ENCODE data around the gene TBC1D21. TPM values are rescaled to one million over a fixed set of nuclear protein-coding genes. Genes with fewer than 3 reads are reported as not detected.

Gene TBC1D21
- total and polyA plus RNA-seq, 2 of the 4 experiments (the other 2 are of a cell fraction), result not detected

GRCh38 chr15:73844356-73844755 is 29.0 kb upstream of the TBC1D21 start:
- Histone ChIP-seq H2BK120ac (ENCODE audit: low read depth, low read length) (no peak overlapping the region), H2AK9ac (replicated peaks; ENCODE audit: low read depth, low read length, poor library complexity) (no peak overlapping the region), H3K4me2 (ENCODE audit: low read depth, low read length) (no peak overlapping the region), H3K9me1 (ENCODE audit: insufficient read depth, low read length) (no peaks in the 10 kb centered on the region), H3K4ac (ENCODE audit: low read depth, low read length) (no peak overlapping the region), H3K27ac (ENCODE audit: insufficient read depth, low read length) (no peak overlapping the region), H3K36me3 (ENCODE audit: control insufficient read depth, insufficient read depth, low read length) (no peaks in the 10 kb centered on the region), H3K9me3 (ENCODE audit: control insufficient read depth, insufficient read depth, low read length) (no peaks in the 10 kb centered on the region), H2AK5ac (ENCODE audit: low read depth, low read length) (no peak overlapping the region), H2BK5ac (ENCODE audit: low read depth, low read length, poor library complexity, severe bottlenecking) (no peak overlapping the region), H4K5ac (ENCODE audit: low read depth, low read length) (no peak overlapping the region), H3K27me3 (ENCODE audit: control insufficient read depth, insufficient read depth, low read length) (peaks cover 63% of the 10 kb centered on the region), H2AFZ (replicated peaks; ENCODE audit: low read length, poor library complexity) (no peak overlapping the region), H3K18ac (ENCODE audit: low read depth, low read length) (no peak overlapping the region), H3K23ac (ENCODE audit: low read depth, low read length) (no peak overlapping the region), H3K4me1 (ENCODE audit: control insufficient read depth, insufficient read depth, low read length) (no peaks in the 10 kb centered on the region), H4K91ac (ENCODE audit: insufficient read depth, low read depth, low read length) (no peak overlapping the region), H3K4me3 (ENCODE audit: insufficient read depth, low read depth, low read length) (no peak overlapping the region), H3K56ac (ENCODE audit: extremely low read depth, insufficient read depth, low read length) (no peak overlapping the region), H3K79me1 (ENCODE audit: low read depth in 1 of 2, low read length in 2 of 2) (no peaks in the 10 kb centered on the region), H4K20me1 (ENCODE audit: insufficient read depth, low read length) (no peaks in the 10 kb centered on the region), H2BK20ac (ENCODE audit: low read depth, low read length) (no peak overlapping the region), H3K14ac (replicated peaks; ENCODE audit: low read depth, low read length) (no peak overlapping the region), H3K9ac (ENCODE audit: low read depth, low read length) (no peak overlapping the region), H4K8ac (ENCODE audit: low read depth in 2 of 2, low read length in 2 of 2) (no peak overlapping the region), H2BK15ac (ENCODE audit: low read depth, low read length) (no peak overlapping the region)
- DNase-seq, result peak; percentile 44
- CTCF ChIA-PET, result no interaction called here
- ATAC-seq (ENCODE audit: low read depth), result no peak
- dilution Hi-C loops (cut with HindIII; ENCODE audit: low sequenced_read_pairs, unreplicated experiment) (no loop called here), in situ Hi-C loops (cut with MboI; ENCODE audit: low sequenced_read_pairs) (no loop called here), intact Hi-C loops (cut with micrococcal nuclease) (no loop called here)
- POLR2A ChIA-PET (ENCODE audit: unreplicated experiment), result no interaction called here
- BruUV-seq (replicated peaks), result no TSS peak
- no peak for TF ChIP-seq SMC3 (IDR thresholded peaks at IDR 0.05; ENCODE audit: low read depth, low read length)
- no peak for TF ChIP-seq RFX5 (IDR thresholded peaks at IDR 0.05; ENCODE audit: low read depth, low read length)
- TF ChIP-seq RCOR1 (IDR thresholded peaks at IDR 0.05; ENCODE audit: insufficient replicate concordance, low read length), result no peak
- no peak for TF ChIP-seq MAFK (IDR thresholded peaks at IDR 0.05; ENCODE audit: low read depth, low read length)
- no peak for TF ChIP-seq CHD1 (IDR thresholded peaks at IDR 0.05; ENCODE audit: low read depth, low read length)
- no peak for TF ChIP-seq MAZ (IDR thresholded peaks at IDR 0.05; ENCODE audit: borderline replicate concordance, low read depth, low read length)
- TF ChIP-seq FOS (IDR thresholded peaks at IDR 0.05; ENCODE audit: low read depth, low read length), result no peak
- no peak for TF ChIP-seq NFE2L2 (IDR thresholded peaks at IDR 0.05; ENCODE audit: low read depth, low read length)
- no peak for TF ChIP-seq CEBPB (IDR thresholded peaks at IDR 0.05; ENCODE audit: low read depth, low read length)
- no peak for TF ChIP-seq RAD21 (IDR thresholded peaks at IDR 0.05; ENCODE audit: low read length)
- TF ChIP-seq MXI1 (IDR thresholded peaks at IDR 0.05; ENCODE audit: borderline replicate concordance, low read depth, low read length), result no peak
- TF ChIP-seq POLR2A (IDR thresholded peaks at IDR 0.05; ENCODE audit: low read depth, low read length), result no peak
- no peak for TF ChIP-seq CTCF (conservative IDR thresholded peaks at IDR 0.05; ENCODE audit: low read depth, low read length)
- no peak for TF ChIP-seq USF2 (IDR thresholded peaks at IDR 0.05; ENCODE audit: low read depth, low read length)
- TF ChIP-seq BHLHE40 (IDR thresholded peaks at IDR 0.05; ENCODE audit: low read depth, low read length), result no peak
- TF ChIP-seq ELK1 (IDR thresholded peaks at IDR 0.05; ENCODE audit: borderline replicate concordance, low read depth, low read length), result no peak
- WGBS, 2 experiments (ENCODE audit: extremely low coverage in 2 of 2, insufficient read length in 1 of 2), result no CpG with 5 or more reads among the region's 1 CpG

Data from IMR-90 (cell line).